IPS DF 4.7 (cell line): ENCODE measurements around the gene MCF2L2.
"Not testable (repeated sequence)": the region's sequence is repeated elsewhere in the genome, so short reads cannot be mapped to it uniquely, and the experiment has no call there.

Source experiments
- DNase-seq: peaks from one replicate; pipeline ENCODE4 v3.0.0-alpha.2; 2013; ENCODE audit warnings: low spot score; ENCODE audit errors: extremely low read depth

Gene MCF2L2

GRCh38 chr3:183180110-183180783, 248.2 kb downstream of the MCF2L2 start:
- no peak for DNase-seq

GRCh38 chr3:183179550-183179908, 248.9 kb downstream of the MCF2L2 start:
- not testable (repeated sequence) for DNase-seq

- DNase-seq, result no peak
Observed at GRCh38 chr3:183178833-183179549, 249.4 kb downstream of the MCF2L2 start.

GRCh38 chr3:183178512-183178832, 249.9 kb downstream of the MCF2L2 start:
- no peak for DNase-seq

GRCh38 chr3:183172051-183172639, 256.3 kb downstream of the MCF2L2 start:
- DNase-seq, result no peak

GRCh38 chr3:183167975-183168374, 260.4 kb downstream of the MCF2L2 start:
- not testable (repeated sequence) for DNase-seq

GRCh38 chr3:183163563-183163962, 264.9 kb downstream of the MCF2L2 start:
- DNase-seq, result no peak

- DNase-seq, result no peak
Observed at GRCh38 chr3:183161552-183162336, 266.7 kb downstream of the MCF2L2 start.

- no peak for DNase-seq
Observed at GRCh38 chr3:183160616-183161015, 267.8 kb downstream of the MCF2L2 start.

- DNase-seq, result no peak
Observed at GRCh38 chr3:183159333-183159732, 269.1 kb downstream of the MCF2L2 start.

GRCh38 chr3:183158551-183159006, 269.8 kb downstream of the MCF2L2 start:
- no peak for DNase-seq

- no peak for DNase-seq
Observed at GRCh38 chr3:183158113-183158512, 270.3 kb downstream of the MCF2L2 start.

GRCh38 chr3:183156266-183156665, 272.2 kb downstream of the MCF2L2 start:
- DNase-seq, result no peak

GRCh38 chr3:183155499-183155898, 272.9 kb downstream of the MCF2L2 start:
- DNase-seq, result no peak

- DNase-seq, result no peak
Observed at GRCh38 chr3:183153210-183153950, 275.0 kb downstream of the MCF2L2 start.

- DNase-seq, result no peak
Observed at GRCh38 chr3:183151821-183152351, 276.5 kb downstream of the MCF2L2 start.

- DNase-seq, result no peak
Observed at GRCh38 chr3:183151086-183151485, 277.3 kb downstream of the MCF2L2 start.

- no peak for DNase-seq
Observed at GRCh38 chr3:183149915-183150750, 278.3 kb downstream of the MCF2L2 start.

- DNase-seq, result no peak
Observed at GRCh38 chr3:183148056-183148455, 280.4 kb downstream of the MCF2L2 start.

GRCh38 chr3:183144363-183144762, 284.1 kb downstream of the MCF2L2 start:
- no peak for DNase-seq
